Tibial artery (tissue), 4 donors: ENCODE data around the gene MICALL2.

Experiments
- DNase-seq, 2 donors: peaks; one replicate each; pipeline ENCODE4 v3.0.0-alpha.2; 2019
- H3K27ac ChIP-seq, 2 donors: fragments of 200-600 bp; sonication (generic) in 1 of 2; 1 replicate in 1 of 2; 2 replicates in 1 of 2; pipeline ENCODE4 v1.5.1; 2018 to 2019; ENCODE audit warnings: mild to moderate bottlenecking in 1 of 2
- H3K27me3 ChIP-seq, 2 donors: fragments of 200-600 bp; sonication (generic) in 1 of 2; one replicate each; pipeline versions ENCODE4 v1.5.1 to v1.6.0; 2016 to 2019
- H3K36me3 ChIP-seq, 3 donors: fragments of 200-600 bp; sonication (generic) in 2 of 3; one replicate each; pipeline ENCODE4 v1.5.1; 2016 to 2019; ENCODE audit warnings: mild to moderate bottlenecking in 2 of 3
- H3K4me1 ChIP-seq, 4 donors: fragments of 200-600 bp; sonication (generic) in 2 of 4; 1 replicate in 3 of 4; 2 replicates in 1 of 4; pipeline ENCODE4 v1.5.1; 2016 to 2019
- H3K4me3 ChIP-seq, 2 donors: fragments of 200-600 bp; sonication (generic) in 1 of 2; 1 replicate in 1 of 2; 2 replicates in 1 of 2; pipeline ENCODE4 v1.5.1; 2018 to 2019; ENCODE audit warnings: mild to moderate bottlenecking in 2 of 2
- H3K9me3 ChIP-seq, 3 donors: fragments of 200-600 bp; sonication (generic) in 1 of 3; one replicate each; pipeline ENCODE4 v1.5.1; 2016 to 2019
- intact Hi-C: fragments of 100-400 bp; cut with DNase I; formaldehyde crosslinking; loops from one replicate; pipeline ENCODE4 v1.15.0; 2023; ENCODE audit warnings: low total_unique reads
- TF ChIP-seq, protein P1 (sequence below), 2 experiments: fragments of 200-600 bp in 1 of 2; fragments of 450-650 bp in 1 of 2; IDR thresholded peaks; one replicate each; pipeline ENCODE4 v1.5.1; 2017 to 2019; ENCODE audit warnings: antibody characterized with exemption in 2 of 2, mild to moderate bottlenecking in 1 of 2, moderate library complexity in 1 of 2

The MICALL2 gene

DNA sequence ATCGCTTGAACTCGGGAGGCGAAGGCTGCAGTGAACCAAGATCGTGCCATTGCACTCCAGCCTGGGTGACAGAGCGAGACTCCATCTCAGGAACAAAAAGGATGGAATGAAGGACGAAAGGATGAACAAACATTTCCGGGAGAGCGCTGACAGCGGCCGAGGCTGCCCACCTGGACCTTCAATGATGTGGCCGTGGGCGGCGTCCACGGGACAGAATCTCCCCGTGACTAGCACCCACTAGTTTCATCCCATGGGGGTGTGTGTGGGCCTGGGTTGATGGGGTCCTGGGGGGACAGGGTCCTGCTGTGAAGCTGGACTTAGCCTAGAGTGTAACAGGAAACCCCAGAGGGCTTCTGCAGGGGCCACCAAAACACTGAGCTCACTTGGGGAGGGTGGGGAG is 32.8 kb downstream of the MICALL2 start:
- TF ChIP-seq, protein P1, sequence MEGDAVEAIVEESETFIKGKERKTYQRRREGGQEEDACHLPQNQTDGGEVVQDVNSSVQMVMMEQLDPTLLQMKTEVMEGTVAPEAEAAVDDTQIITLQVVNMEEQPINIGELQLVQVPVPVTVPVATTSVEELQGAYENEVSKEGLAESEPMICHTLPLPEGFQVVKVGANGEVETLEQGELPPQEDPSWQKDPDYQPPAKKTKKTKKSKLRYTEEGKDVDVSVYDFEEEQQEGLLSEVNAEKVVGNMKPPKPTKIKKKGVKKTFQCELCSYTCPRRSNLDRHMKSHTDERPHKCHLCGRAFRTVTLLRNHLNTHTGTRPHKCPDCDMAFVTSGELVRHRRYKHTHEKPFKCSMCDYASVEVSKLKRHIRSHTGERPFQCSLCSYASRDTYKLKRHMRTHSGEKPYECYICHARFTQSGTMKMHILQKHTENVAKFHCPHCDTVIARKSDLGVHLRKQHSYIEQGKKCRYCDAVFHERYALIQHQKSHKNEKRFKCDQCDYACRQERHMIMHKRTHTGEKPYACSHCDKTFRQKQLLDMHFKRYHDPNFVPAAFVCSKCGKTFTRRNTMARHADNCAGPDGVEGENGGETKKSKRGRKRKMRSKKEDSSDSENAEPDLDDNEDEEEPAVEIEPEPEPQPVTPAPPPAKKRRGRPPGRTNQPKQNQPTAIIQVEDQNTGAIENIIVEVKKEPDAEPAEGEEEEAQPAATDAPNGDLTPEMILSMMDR (IDR thresholded peaks at IDR 0.05), result no peak
- peaks cover 0 to 76% of the 10 kb centered on the region in 2 donors for H3K27me3 ChIP-seq
- DNase-seq, result no peak

DNA sequence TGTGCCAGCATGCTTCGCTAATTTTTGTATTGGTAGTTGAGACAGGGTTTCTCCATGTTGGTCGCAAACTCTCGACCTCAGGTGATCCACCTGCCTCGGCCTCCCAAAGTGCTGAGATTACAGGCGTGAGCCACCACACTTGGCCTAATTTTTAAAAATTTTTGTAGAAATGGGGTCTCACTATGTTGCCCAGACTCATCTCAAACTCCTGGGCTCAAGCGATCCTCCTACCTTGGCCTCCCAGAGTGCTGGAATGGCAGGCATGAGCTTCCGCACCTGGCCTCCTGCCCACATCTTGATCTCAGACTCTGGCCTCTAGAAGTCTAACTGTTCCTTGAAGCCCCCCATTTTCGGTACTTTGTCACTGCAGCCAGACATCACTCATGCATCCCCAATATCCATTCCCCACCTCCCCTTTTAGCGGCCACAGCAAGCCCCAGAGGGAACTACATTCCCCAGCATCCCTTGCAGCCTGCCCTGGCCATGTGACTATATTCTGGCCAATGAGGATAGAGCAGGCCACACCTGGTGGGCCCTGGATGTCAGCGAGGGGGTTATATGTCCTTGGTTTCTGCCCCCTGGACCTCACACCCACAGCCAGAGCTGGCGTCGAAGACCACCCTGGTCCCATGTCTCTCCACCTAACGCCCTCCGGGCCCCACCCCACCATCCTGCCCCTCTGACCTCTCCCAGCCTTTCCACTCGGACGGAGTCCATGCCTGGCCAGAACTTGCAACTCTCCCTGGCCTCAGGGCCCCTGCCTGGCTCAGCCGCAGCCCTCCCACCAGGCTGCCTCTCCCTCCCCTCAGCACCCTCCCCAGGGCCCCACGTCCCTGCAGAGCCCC is 33.8 kb downstream of the MICALL2 start:
- H3K36me3 ChIP-seq, result no peaks in the 10 kb centered on the region
- no peak overlapping the region for H3K27ac ChIP-seq
- no peak overlapping the region for H3K4me3 ChIP-seq
- H3K4me1 ChIP-seq, result no peaks in the 10 kb centered on the region
- TF ChIP-seq, protein P1 (IDR thresholded peaks at IDR 0.05), result no peak
- no peak for DNase-seq
- intact Hi-C loops, result no loop called here
- H3K27me3 ChIP-seq, result peaks cover 0 to 75% of the 10 kb centered on the region in 2 donors
- no peaks in the 10 kb centered on the region for H3K9me3 ChIP-seq

More for the DNA sequence above, 32.8 kb downstream of the MICALL2 start:
- intact Hi-C loops, result no loop called here
- no peak overlapping the region for H3K27ac ChIP-seq
- no peaks in the 10 kb centered on the region for H3K4me1 ChIP-seq
- H3K9me3 ChIP-seq, result no peaks in the 10 kb centered on the region
- H3K36me3 ChIP-seq, result no peaks in the 10 kb centered on the region
- H3K4me3 ChIP-seq, result no peak overlapping the region

DNA sequence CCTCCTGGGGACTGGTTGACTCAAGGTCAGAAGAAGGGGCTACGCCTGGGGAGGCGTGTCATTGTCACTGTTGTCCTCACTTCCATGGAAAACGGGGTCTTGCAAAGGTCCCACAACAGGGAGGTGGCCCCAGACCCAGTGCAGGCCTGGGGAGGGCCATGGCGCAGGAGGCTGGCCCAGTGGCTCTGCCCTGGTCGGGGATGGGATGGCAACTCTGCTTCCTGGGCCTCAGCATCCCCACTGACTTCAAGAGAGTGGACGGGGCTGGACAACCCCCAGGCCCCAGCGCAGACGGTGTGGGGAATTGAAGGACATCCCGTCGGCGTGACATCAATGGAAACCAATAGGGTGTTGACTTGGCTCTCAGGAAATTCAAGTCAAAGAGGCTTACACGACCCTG is 35.2 kb downstream of the MICALL2 start:
- Histone ChIP-seq H3K9me3 (no peaks in the 10 kb centered on the region), H3K27me3 (peaks cover 0 to 71% of the 10 kb centered on the region in 2 donors), H3K4me1 (no peaks in the 10 kb centered on the region), H3K4me3 (no peak overlapping the region), H3K36me3 (no peaks in the 10 kb centered on the region), H3K27ac (no peak overlapping the region)
- intact Hi-C loops, result no loop called here
- TF ChIP-seq, protein P1 (IDR thresholded peaks at IDR 0.05), result no peak
- DNase-seq, result no peak

DNA sequence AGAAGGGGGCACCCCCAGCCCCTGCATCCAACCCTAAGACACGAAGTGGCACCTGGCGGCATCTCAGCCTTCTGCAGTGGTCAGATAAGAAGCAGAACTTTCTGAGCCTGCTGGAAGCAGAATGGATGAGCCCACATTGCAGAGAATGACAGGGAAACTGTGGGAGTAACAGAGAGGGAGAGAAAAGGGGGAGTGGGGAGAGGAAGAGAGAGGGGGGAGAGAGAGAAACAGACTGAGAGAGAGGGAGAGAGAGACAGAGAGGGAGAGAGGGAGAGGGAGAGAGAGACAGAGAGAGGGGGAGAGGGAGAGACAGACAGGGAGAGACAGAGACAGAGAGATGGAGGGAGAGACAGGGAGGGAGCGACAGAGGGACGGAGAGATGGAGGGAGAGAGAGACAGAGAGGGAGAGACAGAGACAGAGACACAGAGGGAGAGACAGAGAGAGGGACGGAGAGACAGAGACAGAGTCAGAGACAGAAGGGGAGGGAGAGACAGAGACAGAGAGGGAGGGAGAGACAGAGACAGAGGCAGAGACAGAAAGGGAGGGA is 35.9 kb downstream of the MICALL2 start:
- Histone ChIP-seq H3K4me1 (no peaks in the 10 kb centered on the region), H3K27me3 (peaks cover 0 to 71% of the 10 kb centered on the region in 2 donors), H3K36me3 (no peaks in the 10 kb centered on the region), H3K9me3 (no peaks in the 10 kb centered on the region), H3K4me3 (no peak overlapping the region), H3K27ac (no peak overlapping the region)
- intact Hi-C loops, result no loop called here
- DNase-seq, result no peak
- TF ChIP-seq, protein P1 (IDR thresholded peaks at IDR 0.05), result no peak

DNA sequence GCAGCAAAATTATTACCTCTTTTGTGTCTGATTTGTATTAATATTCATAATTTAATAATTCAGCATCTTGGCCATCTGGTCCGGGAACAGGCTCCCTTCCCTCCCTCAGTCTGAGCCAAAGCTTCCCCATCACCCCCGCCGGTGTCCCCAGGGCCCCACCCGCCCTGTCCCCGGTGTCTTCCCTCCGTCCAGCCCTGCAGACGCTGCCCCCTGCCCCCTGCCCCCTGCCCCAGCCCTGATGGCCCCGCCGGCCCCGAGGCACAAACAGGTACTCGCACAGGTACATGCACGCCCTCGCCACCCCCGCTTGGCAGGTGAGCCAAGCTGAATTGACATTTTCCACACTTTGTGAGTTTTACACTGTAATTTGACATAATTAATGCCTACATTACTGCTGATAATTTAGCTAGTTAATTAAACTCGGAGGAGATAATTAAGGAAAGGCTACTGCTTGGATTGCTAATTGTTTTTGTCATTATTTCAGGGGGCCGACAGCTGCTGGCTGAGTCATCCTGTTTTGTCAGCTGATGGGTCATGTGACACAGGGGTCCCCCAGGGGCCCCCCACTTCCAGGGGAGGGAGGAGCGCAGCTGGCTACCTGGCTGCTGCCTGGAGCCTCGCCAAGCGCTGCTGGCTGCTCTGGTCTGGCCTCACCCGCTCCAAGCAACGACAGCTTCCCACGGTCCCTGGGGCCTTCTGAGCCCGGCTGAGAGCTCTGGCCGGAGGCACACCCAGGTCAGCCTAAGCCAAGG is 36.6 kb downstream of the MICALL2 start:
- H3K27ac ChIP-seq, result no peak overlapping the region

More for the DNA sequence above, 36.6 kb downstream of the MICALL2 start:
- no peaks in the 10 kb centered on the region for H3K4me1 ChIP-seq
- H3K4me3 ChIP-seq, result no peak overlapping the region
- H3K27me3 ChIP-seq, result peaks cover 0 to 71% of the 10 kb centered on the region in 2 donors
- no peaks in the 10 kb centered on the region for H3K9me3 ChIP-seq
- no peak for DNase-seq
- no peaks in the 10 kb centered on the region for H3K36me3 ChIP-seq
- TF ChIP-seq, protein P1 (IDR thresholded peaks at IDR 0.05), result no peak
- intact Hi-C loops, result no loop called here
